ENCODE results near the gene RABGAP1L. TPM values are rescaled to one million over a fixed set of nuclear protein-coding genes. Genes with fewer than 3 reads are reported as not detected.

Gene RABGAP1L
- total RNA-seq, 2 experiments from 2014 or later, result 98.1 to 158 TPM

DNA sequence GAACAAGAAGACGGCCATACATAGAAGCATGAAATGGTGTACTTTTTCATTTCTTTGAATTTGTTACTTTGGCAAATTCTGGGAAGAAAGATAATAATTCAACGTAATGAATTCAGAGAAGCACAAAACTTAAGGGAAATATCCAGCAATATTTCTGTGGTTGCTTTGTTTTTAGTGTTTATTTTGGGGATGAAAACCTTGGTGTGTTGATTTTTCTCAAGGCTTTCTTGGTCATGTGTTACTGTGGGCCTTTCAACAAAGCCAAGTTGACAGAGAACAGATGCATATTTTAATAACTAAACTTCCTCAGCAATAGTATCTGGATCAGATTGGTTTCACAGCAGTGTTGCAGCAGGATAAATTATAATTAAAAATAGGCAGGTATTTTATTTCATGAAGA is 561.9 kb downstream of the RABGAP1L start:
- Histone ChIP-seq H3K9me3 (ENCODE audit: low read length) (no peaks in the 10 kb centered on the region), H3K4me3 (ENCODE audit: low read depth, low read length, poor library complexity, severe bottlenecking) (no peak overlapping the region), H2AFZ (ENCODE audit: low read length) (no peak overlapping the region), H3K4me1 (ENCODE audit: insufficient read depth, low read length, poor library complexity, severe bottlenecking) (peaks cover 5% of the 10 kb centered on the region), H3K4me2 (ENCODE audit: low read length) (no peak overlapping the region), H3K9me2 (ENCODE audit: insufficient read depth, low read length) (no peaks in the 10 kb centered on the region), H3K27ac (ENCODE audit: low read depth, low read length, poor library complexity, severe bottlenecking) (no peak overlapping the region), H3K36me3 (ENCODE audit: insufficient read depth, low read length) (no peaks in the 10 kb centered on the region), H3K79me2 (ENCODE audit: insufficient read depth, low read depth, low read length) (no peaks in the 10 kb centered on the region), H4K20me1 (ENCODE audit: insufficient read depth, low read length) (no peaks in the 10 kb centered on the region)
- DNase-seq (ENCODE audit: low spot score), result no peak
- intact Hi-C loops (cut with micrococcal nuclease; ENCODE audit: unreplicated experiment), result no loop called here
- POLR2A ChIA-PET, result interaction anchor here (0.7 kb wide), 1 partner anchor 15 kb away, joined by 4 read pairs; no protein-coding TSS in a partner anchor
- CTCF ChIA-PET (ENCODE audit: unreplicated experiment), result no interaction called here
- no TSS peak for BruUV-seq (replicated peaks)
- TF ChIP-seq, protein P1, sequence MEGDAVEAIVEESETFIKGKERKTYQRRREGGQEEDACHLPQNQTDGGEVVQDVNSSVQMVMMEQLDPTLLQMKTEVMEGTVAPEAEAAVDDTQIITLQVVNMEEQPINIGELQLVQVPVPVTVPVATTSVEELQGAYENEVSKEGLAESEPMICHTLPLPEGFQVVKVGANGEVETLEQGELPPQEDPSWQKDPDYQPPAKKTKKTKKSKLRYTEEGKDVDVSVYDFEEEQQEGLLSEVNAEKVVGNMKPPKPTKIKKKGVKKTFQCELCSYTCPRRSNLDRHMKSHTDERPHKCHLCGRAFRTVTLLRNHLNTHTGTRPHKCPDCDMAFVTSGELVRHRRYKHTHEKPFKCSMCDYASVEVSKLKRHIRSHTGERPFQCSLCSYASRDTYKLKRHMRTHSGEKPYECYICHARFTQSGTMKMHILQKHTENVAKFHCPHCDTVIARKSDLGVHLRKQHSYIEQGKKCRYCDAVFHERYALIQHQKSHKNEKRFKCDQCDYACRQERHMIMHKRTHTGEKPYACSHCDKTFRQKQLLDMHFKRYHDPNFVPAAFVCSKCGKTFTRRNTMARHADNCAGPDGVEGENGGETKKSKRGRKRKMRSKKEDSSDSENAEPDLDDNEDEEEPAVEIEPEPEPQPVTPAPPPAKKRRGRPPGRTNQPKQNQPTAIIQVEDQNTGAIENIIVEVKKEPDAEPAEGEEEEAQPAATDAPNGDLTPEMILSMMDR (conservative IDR thresholded peaks at IDR 0.05; ENCODE audit: low read length), result no peak
- TF ChIP-seq EZH2phosphoT487 (IDR thresholded peaks at IDR 0.05; ENCODE audit: borderline replicate concordance, low read depth, low read length), result no peak

DNA sequence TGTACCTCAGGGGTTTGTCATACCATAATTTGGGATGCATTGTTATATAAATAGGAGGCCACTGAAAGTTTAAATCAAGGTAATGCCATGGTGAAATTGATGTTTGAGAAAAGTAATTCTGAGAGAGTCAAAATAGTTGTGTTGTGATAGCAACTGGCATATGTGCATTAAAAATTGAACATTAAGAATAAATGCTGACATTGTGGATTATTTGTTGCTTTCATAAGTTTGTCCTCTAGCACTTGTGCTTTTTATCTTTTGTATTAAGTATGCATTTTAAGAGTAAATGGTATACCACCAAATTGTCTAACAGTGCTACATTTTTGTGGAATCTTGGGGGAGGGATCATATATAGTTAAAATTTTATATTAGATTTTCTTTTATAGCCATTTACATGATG is 564.5 kb downstream of the RABGAP1L start:
- Histone ChIP-seq H3K4me2 (ENCODE audit: low read length) (no peak overlapping the region), H4K20me1 (ENCODE audit: insufficient read depth, low read length) (no peaks in the 10 kb centered on the region), H3K9me2 (ENCODE audit: insufficient read depth, low read length) (no peaks in the 10 kb centered on the region), H3K36me3 (ENCODE audit: insufficient read depth, low read length) (no peaks in the 10 kb centered on the region), H2AFZ (ENCODE audit: low read length) (no peak overlapping the region), H3K27ac (ENCODE audit: low read depth, low read length, poor library complexity, severe bottlenecking) (no peak overlapping the region), H3K4me3 (ENCODE audit: low read depth, low read length, poor library complexity, severe bottlenecking) (no peak overlapping the region), H3K4me1 (ENCODE audit: insufficient read depth, low read length, poor library complexity, severe bottlenecking) (peaks cover 5% of the 10 kb centered on the region), H3K79me2 (ENCODE audit: insufficient read depth, low read depth, low read length) (no peaks in the 10 kb centered on the region), H3K9me3 (ENCODE audit: low read length) (no peaks in the 10 kb centered on the region)
- BruUV-seq (replicated peaks), result no TSS peak
- intact Hi-C loops (cut with micrococcal nuclease; ENCODE audit: unreplicated experiment), result no loop called here
- TF ChIP-seq, protein P1 (conservative IDR thresholded peaks at IDR 0.05; ENCODE audit: low read length), result no peak
- TF ChIP-seq EZH2phosphoT487 (IDR thresholded peaks at IDR 0.05; ENCODE audit: borderline replicate concordance, low read depth, low read length), result no peak
- CTCF ChIA-PET (ENCODE audit: unreplicated experiment), result no interaction called here
- DNase-seq (ENCODE audit: low spot score), result no peak
- POLR2A ChIA-PET, result interaction anchor here (0.5 kb wide), 1 partner anchor 382 kb away, joined by 5 read pairs; no protein-coding TSS in a partner anchor

DNA sequence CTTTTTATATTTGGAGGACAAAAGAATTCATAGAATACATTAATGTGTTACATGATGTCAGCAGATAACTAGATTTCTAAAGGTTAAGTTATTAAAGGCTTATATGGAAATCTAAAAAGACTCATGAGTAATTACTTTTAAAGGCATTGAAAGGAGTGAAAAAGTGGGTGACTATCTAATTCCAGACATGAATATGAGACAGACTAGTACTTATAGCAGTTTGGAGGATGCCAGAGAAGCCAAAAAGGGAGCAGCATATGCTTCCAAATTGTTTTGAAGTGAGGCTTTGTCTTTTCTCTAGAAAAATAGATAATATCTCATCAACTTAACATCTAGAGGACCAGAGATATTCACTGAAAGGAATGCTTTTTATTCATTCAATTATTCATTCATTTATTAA is 564.9 kb downstream of the RABGAP1L start:
- no peaks in the 10 kb centered on the region for H3K36me3 ChIP-seq (ENCODE audit: insufficient read depth, low read length)
- TF ChIP-seq, protein P1 (conservative IDR thresholded peaks at IDR 0.05; ENCODE audit: low read length), result no peak
- no peak for TF ChIP-seq EZH2phosphoT487 (IDR thresholded peaks at IDR 0.05; ENCODE audit: borderline replicate concordance, low read depth, low read length)
- ChIA-PET POLR2A (no interaction called here), CTCF (ENCODE audit: unreplicated experiment) (no interaction called here)
- H3K9me3 ChIP-seq (ENCODE audit: low read length), result no peaks in the 10 kb centered on the region
- H3K4me2 ChIP-seq (ENCODE audit: low read length), result no peak overlapping the region
- H2AFZ ChIP-seq (ENCODE audit: low read length), result no peak overlapping the region
- DNase-seq (ENCODE audit: low spot score), result no peak
- H3K4me1 ChIP-seq (ENCODE audit: insufficient read depth, low read length, poor library complexity, severe bottlenecking), result peaks cover 5% of the 10 kb centered on the region
- intact Hi-C loops (cut with micrococcal nuclease; ENCODE audit: unreplicated experiment), result no loop called here
- H3K27ac ChIP-seq (ENCODE audit: low read depth, low read length, poor library complexity, severe bottlenecking), result no peak overlapping the region
- no TSS peak for BruUV-seq (replicated peaks)
- H4K20me1 ChIP-seq (ENCODE audit: insufficient read depth, low read length), result no peaks in the 10 kb centered on the region
- H3K79me2 ChIP-seq (ENCODE audit: insufficient read depth, low read depth, low read length), result no peaks in the 10 kb centered on the region
- no peaks in the 10 kb centered on the region for H3K9me2 ChIP-seq (ENCODE audit: insufficient read depth, low read length)
- H3K4me3 ChIP-seq (ENCODE audit: low read depth, low read length, poor library complexity, severe bottlenecking), result no peak overlapping the region

Data from OCI-LY7 (cell line).